GM18520 (cell line): Measurements from ENCODE around the gene CDH16.

Source experiments
- ATAC-seq: cut with Tn5 transposase; IDR thresholded peaks from one replicate; pipeline ENCODE4 v1.9.1; 2021; ENCODE audit not compliant: unreplicated experiment

CDH16 gene

GRCh38 chr16:66911801-66912200, 6.9 kb downstream of the CDH16 start:
- ATAC-seq, result no peak

DNA sequence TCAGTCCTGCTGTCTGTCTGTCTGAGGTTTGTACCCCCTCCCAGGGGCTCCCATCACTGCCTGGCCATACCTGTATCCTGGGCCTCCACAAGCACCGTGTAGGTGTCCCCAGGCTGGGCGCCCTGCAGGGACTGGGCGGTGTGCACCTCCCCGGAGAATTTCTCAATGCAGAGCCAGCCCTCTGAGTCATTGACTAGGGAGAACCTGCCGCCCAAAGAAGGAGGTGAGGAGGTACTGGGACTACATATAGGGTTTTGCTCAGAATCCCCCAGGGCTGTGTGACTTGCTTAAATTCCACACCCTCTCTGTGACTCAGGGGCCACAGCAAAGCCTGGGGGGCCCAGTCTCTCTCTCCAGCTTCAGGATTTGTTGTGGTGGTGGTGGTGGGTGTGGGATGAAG, 7.6 kb downstream of the CDH16 start:
- ATAC-seq, result no peak

GRCh38 chr16:66910175-66910940, 8.3 kb downstream of the CDH16 start:
- ATAC-seq, result no peak

DNA sequence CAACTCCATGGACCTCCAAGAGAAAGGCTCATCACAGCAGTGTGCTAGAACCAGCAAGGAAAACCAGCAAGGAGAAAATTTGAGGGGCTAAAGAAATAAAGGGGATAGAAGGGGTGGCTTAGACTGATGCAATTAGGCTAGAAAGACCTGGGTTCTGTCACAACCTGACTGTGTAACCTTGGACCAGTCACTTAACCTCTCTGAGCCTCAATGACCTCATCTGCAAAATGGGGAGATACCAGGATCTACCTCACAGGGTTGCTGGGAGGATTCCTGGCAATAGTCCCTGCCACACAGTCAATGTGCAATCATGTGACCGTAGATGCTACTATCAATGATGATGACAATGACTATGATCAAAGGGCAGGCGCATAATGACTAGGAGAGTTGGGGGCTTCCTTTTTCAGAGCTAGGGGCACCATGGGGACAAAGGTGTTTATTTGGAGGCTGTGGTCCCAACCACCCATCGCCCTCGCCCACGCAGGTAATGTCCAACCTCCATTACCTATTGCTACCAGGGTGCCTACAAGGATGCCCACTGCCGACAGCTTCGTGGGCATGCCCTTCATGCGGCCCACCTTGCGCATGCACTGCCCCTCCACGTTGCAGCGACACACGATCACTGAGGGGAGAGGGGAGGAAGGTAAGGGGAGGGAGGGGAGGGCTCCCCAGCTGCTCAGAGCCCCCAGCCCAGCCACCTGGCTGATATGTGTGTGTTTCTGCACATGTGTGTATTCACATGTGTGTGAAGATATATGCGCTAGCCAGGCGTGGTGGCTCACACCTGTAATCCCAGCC, 9.7 kb downstream of the CDH16 start:
- ATAC-seq, result no peak

- no peak for ATAC-seq
Observed at GRCh38 chr16:66908116-66908515, 10.6 kb downstream of the CDH16 start.

DNA sequence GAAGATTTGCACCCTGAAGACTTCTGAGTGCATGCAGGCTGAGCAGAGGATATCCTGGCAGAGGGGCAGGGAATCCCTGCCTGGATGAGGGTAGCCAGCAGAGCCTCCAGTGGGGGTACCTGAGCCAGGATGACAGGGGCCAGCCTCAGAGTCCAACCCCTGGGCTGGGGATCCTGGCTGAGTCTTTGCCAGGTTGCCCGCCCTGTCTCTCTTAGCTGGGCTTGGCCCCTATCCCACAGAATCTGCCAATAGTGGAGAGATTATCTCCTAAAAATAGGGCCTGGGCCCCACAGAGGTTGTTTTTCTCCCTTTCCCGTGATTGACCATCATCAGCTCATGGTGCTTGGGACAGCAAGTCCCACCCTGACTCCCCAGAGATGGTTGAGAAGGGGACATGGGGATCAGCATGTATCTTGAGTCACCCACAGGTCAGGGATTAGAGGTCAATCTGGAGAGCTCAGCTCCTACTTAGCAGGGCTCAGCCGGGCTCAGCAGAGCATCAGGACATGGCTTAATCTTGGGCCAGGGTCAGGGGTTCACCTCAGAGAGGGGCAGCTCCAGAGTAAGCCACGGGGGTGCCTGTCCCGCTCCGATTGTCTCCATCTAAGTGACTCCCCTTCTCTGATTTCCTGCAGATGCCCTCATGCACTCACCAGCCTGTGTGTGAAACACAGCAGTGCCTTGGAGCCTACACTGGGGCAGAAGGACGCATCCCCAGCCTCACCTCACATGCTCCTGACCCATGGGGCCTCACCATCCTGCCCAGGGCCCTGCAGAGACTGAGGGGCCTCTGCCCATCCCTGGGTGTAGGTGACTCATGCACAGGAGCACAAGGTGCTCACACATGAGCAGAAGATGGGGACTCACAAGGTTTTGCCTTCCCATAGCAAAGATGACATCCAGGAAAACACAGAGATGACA, 11.5 kb downstream of the CDH16 start:
- no peak for ATAC-seq

- ATAC-seq, result no peak
Observed at GRCh38 chr16:66905633-66906539, 12.8 kb downstream of the CDH16 start.

- ATAC-seq, result no peak
Observed at GRCh38 chr16:66904846-66905632, 13.6 kb downstream of the CDH16 start.

DNA sequence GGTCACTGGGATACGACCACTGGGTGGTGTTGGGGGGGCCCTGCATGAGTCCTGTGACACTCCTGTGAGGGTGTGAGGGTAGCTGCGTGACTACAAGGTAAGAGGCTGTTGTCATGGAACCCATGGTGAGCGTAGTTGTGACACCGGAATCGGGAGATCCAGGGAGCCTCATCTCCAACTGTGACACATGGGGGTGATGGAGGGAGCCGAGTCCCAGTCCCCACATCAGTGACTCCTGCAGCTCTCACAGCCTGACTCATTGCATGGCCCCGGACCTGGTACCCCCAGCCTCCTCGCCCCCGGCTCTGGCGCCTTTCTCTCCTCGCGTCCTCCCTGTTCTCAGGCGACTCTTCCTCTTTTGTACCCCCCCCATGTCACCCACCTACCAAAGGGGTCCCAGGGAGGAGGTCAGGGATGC, 14.2 kb downstream of the CDH16 start:
- ATAC-seq, result no peak

DNA sequence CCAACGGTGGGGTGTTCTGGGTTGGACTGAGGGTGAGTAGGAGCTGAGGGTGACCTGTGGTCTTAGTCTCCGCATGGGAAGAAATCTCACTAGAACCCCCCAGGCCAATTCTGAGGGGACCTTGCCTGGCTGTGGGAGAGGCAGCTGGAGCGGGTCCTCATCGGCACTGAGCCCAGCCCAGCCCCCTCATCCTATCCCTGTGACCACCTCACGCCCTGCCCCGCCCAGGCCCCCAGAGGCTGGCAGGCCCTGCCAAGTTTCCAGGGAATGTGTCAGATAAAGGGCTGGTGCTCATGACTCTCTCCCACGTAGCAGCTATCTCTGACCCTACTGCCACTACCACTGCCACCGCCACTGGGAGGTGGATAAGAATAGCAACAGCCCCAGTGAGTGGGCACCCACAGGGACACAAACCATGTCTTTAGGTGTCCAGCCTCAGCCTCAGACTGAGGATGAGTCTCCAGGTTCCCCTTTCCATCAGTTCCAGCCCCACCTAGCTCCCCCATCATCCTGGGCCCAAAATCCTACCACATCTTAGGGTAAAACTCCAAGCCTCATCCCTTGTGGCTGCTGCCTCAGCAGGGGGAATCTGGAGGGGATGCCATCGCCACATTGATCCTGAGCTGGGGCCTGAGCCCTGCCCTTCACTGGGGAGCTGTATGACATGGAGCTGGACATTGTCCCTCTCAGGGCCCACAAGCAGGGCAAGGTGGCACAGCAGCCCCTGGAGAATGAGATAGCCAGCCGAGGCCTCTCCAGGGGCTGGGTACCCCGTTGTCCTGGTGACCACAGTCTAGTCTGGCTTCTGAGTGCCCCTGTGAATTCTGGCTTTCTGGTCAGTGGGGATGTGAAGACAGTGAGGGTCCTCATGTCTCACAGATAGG, 14.9 kb downstream of the CDH16 start:
- no peak for ATAC-seq

DNA sequence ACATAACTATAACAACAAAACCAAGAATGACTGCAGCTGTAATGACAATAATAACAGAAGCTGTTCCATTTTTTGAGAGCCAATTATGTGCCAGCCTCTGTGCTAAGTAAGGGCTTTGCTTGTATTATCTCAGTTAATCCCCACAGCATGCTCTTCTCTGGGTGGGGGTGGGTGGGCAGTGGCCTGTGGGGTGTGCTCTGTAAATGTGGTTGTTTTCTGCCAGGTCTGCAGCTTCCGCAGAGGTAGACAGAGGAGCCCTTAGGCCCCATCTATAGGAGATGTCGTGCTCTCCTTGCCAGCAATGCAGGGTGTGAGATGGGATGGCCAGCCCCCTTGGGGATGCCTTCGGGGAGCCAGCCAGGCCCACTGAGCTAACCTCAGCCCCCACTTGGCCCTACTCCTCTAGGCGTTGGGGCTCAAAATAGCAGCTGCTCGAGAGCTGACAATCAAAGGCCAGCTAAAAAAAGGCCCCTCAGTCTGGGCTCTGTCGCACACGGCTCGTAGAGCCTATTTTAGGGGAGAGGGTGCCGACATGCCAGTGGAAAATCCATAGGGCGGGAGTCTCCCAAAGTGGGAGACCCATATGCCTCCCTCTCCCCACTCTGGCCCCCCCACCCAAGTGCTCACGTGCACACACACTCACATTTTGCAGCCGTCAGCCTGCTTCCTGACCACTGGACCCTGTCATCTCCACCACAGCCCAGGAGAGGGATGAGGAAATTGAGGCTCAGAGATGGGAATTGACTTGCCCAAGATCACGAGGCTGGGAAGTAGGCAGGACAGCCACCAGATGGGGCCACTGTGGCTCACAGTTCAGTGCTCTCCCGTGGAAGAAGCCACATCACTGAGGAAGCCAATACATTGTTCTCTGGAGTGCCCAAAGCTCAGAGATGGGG, 15.8 kb downstream of the CDH16 start:
- no peak for ATAC-seq

DNA sequence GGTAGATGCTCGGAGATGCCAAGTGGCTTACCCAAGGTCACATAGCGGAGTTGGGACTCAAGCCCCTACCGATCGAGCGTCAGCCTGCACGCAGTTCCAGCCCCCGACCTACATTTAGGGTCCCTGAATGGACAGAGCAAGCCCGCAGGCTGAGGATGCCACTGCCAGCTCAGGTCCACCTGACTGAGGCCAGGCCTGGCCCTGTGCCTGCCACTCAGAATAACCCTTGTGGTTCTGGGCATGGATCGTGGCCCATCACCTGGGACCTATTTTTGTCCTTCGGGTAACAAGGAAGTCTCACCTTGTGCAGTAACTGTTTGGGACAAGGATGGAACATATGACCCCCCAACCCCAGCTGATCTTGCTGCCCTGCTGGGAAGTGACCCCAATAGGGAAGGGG, 17.1 kb downstream of the CDH16 start:
- no peak for ATAC-seq

- ATAC-seq, result no peak
Observed at GRCh38 chr16:66900721-66901441, 17.8 kb downstream of the CDH16 start.

DNA sequence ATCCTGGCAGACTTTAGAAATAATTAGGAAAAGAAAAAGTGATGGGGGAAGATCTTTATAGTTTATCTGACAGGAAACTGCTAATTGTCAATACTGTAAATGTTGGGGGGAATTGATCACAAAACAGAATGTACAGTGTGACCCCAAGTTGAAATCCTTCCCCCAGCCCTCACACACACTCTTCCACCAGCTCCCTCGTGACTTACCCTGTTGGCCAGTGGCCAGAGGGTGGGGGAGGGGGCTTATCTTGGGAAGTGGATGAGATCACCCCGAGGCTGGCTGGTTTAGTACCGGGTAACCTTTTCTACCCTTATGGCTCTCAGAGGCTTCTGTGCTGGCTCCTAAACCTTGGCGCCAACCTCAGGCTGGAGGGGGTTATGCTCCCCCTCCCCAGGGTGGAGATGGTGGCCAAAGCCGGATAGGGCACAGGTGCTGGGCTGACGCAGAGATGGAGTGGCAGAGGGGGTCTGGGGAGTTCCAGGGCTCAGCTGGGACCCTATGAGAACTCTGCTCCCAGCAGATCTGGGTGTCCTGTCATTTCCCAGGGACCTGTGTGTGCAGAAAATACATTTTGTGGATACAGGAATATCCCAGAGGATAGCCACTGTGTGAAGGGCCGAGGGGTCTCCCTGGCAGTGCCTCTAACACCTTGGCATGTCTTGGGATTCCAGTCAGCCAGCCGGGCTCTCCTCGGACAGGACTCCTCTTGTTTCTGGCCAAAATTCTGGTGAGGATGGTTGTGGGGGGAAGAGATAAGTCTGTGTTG, 18.6 kb downstream of the CDH16 start:
- ATAC-seq, result no peak

- ATAC-seq, result no peak
Observed at GRCh38 chr16:66899310-66899944, 19.3 kb downstream of the CDH16 start.

GRCh38 chr16:66898933-66899309, 19.8 kb downstream of the CDH16 start:
- ATAC-seq, result no peak
